NCI-H1105 treated with DMSO at 0.1 percent for 48 hours (cell line): ENCODE measurements around the gene SGPP1.
"Not testable (repeated sequence)": the region's sequence is repeated elsewhere in the genome, so short reads cannot be mapped to it uniquely, and the experiment has no call there.

Experiments
- DNase-seq: peaks from one replicate; lab custom pipeline; 2025; lab: John Stamatoyannopoulos, UW

The SGPP1 gene

GRCh38 chr14:63673886-63674497 lies 53.9 kb downstream of the SGPP1 start:
- DNase-seq: no peak

GRCh38 chr14:63673255-63673654 lies 54.6 kb downstream of the SGPP1 start:
- DNase-seq: no peak

GRCh38 chr14:63672417-63673180 lies 55.3 kb downstream of the SGPP1 start:
- DNase-seq: peak; percentile 62

GRCh38 chr14:63671987-63672386 lies 55.9 kb downstream of the SGPP1 start:
- no peak for DNase-seq

GRCh38 chr14:63670692-63671091 lies 57.2 kb downstream of the SGPP1 start:
- no peak for DNase-seq

- DNase-seq: no peak
Observed at GRCh38 chr14:63666335-63666734, 61.5 kb downstream of the SGPP1 start.

GRCh38 chr14:63663428-63664341 lies 64.2 kb downstream of the SGPP1 start:
- no peak for DNase-seq

GRCh38 chr14:63662776-63663175 lies 65.1 kb downstream of the SGPP1 start:
- DNase-seq: no peak

GRCh38 chr14:63661881-63662280 lies 66.0 kb downstream of the SGPP1 start:
- not testable (repeated sequence) for DNase-seq

GRCh38 chr14:63659726-63660125 lies 68.1 kb downstream of the SGPP1 start:
- no peak for DNase-seq

GRCh38 chr14:63656194-63656593 lies 71.7 kb downstream of the SGPP1 start:
- no peak for DNase-seq

- DNase-seq: no peak
Observed at GRCh38 chr14:63654936-63655335, 72.9 kb downstream of the SGPP1 start.

GRCh38 chr14:63654346-63654745 lies 73.5 kb downstream of the SGPP1 start:
- DNase-seq: no peak

- DNase-seq: no peak
Observed at GRCh38 chr14:63652406-63652805, 75.5 kb downstream of the SGPP1 start.

GRCh38 chr14:63650256-63650952 lies 77.5 kb downstream of the SGPP1 start:
- DNase-seq: no peak

GRCh38 chr14:63647696-63648410 lies 80.0 kb downstream of the SGPP1 start:
- no peak for DNase-seq

GRCh38 chr14:63644741-63645140 lies 83.1 kb downstream of the SGPP1 start:
- no peak for DNase-seq

GRCh38 chr14:63642656-63643382 lies 85.0 kb downstream of the SGPP1 start:
- DNase-seq: no peak

GRCh38 chr14:63642229-63642611 lies 85.6 kb downstream of the SGPP1 start:
- peak; percentile 95 for DNase-seq

- peak; percentile 100 for DNase-seq
Observed at GRCh38 chr14:63641473-63642228, 86.2 kb downstream of the SGPP1 start, which contains the start of gene WDR89. Gene WDR89 (minus strand): TSS chr14:63641871. CDS start chr14:63599942, 41,929 bp downstream.
